ENCODE data around the gene SPPL2A. TPM values are rescaled to one million over a fixed set of nuclear protein-coding genes. Genes with fewer than 3 reads are reported as not detected.

Gene SPPL2A
- total and polyA plus RNA-seq, 9 of the 15 experiments (the other 6 are each of a cell fraction or from before 2014, with no cell fraction given): 9.8 to 66.1 (median 38.0) TPM

GRCh38 chr15:50710585-50710984 lies 54.9 kb downstream of the SPPL2A start:
- POLR2A ChIA-PET: interaction anchor here (0.7 kb wide), 2 partner anchors 14 to 320 kb away, joined by 3 read pairs; no protein-coding TSS in a partner anchor
- H3K9me3 ChIP-seq (replicated peaks; ENCODE audit: control insufficient read depth, insufficient read depth, low read depth, low read length): no peaks in the 10 kb centered on the region
- H2AFZ ChIP-seq (ENCODE audit: low read depth, low read length): no peak overlapping the region
- H3K4me3 ChIP-seq: no peak overlapping the region
- DNase-seq (ENCODE audit: extremely low read depth in 1 of 4, low spot score in 3 of 4) (no peak), FAIRE-seq (no peak), ATAC-seq (no peak)
- intact Hi-C loops (cut with micrococcal nuclease): no loop called here
- CTCF ChIA-PET (ENCODE audit: low intra/inter-chr PET ratio): no interaction called here
- H3K9me1 ChIP-seq (ENCODE audit: control insufficient read depth, insufficient read depth, low read length): no peaks in the 10 kb centered on the region
- H3K9ac ChIP-seq (ENCODE audit: insufficient read depth in 1 of 2, low read depth in 2 of 2, low read length in 2 of 2): no peak overlapping the region
- peaks cover 17% of the 10 kb centered on the region for H3K36me3 ChIP-seq (ENCODE audit: control insufficient read depth, insufficient read depth, low read length)
- TF ChIP-seq SMC3 (conservative IDR thresholded peaks at IDR 0.05; ENCODE audit: insufficient read depth, low read depth, low read length): no peak
- no peak for TF ChIP-seq ZNF589 (CRISPR knock-in tag; IDR thresholded peaks at IDR 0.05; ENCODE audit: low read depth)
- no peak for TF ChIP-seq CHD2 (IDR thresholded peaks at IDR 0.05; ENCODE audit: low read depth, low read length)
- in situ Hi-C loops (cut with MboI): no loop called here
- H3K27me3 ChIP-seq (ENCODE audit: control insufficient read depth in 2 of 2, insufficient read depth in 2 of 2, low read length in 2 of 2): no peaks in the 10 kb centered on the region
- H3K4me2 ChIP-seq (ENCODE audit: insufficient read depth, low read length): no peak overlapping the region
- H3K27ac ChIP-seq (ENCODE audit: extremely low read depth, low read depth, low read length): no peak overlapping the region
- no peaks in the 10 kb centered on the region; a peak in 1 of 5 replicates for H3K4me1 ChIP-seq (replicated peaks in 1 of 2; ENCODE audit: control insufficient read depth in 2 of 2, insufficient read depth in 2 of 2, low read length in 2 of 2)
- H3K79me2 ChIP-seq (ENCODE audit: control insufficient read depth, insufficient read depth, low read length): no peaks in the 10 kb centered on the region
- no TSS peak for BruUV-seq (replicated peaks)
- no peaks in the 10 kb centered on the region for H4K20me1 ChIP-seq (replicated peaks; ENCODE audit: control insufficient read depth, insufficient read depth, low read length)

GRCh38 chr15:50707878-50708427 lies 57.6 kb downstream of the SPPL2A start:
- WGBS (ENCODE audit: insufficient coverage, low coverage, missing lambda C conversion rate): 79% methylated on average over 3 of the region's 3 CpGs
- ChIA-PET POLR2A (interaction anchor here (1.0 kb wide), 1 partner anchor 57 kb away, joined by 4 read pairs; no protein-coding TSS in a partner anchor), CTCF (ENCODE audit: low intra/inter-chr PET ratio) (no interaction called here)
- H3K4me3 ChIP-seq: no peak overlapping the region
- no peaks in the 10 kb centered on the region; a peak in 1 of 5 replicates for H3K4me1 ChIP-seq (replicated peaks in 1 of 2; ENCODE audit: control insufficient read depth in 2 of 2, insufficient read depth in 2 of 2, low read length in 2 of 2)
- DNase-seq (ENCODE audit: extremely low read depth in 1 of 4, low spot score in 3 of 4): no peak
- BruUV-seq (replicated peaks): no TSS peak
- no peaks in the 10 kb centered on the region for H3K79me2 ChIP-seq (ENCODE audit: control insufficient read depth, insufficient read depth, low read length)
- no peak overlapping the region for H2AFZ ChIP-seq (ENCODE audit: low read depth, low read length)
- TF ChIP-seq TFE3 (CRISPR knock-in tag; IDR thresholded peaks at IDR 0.05): peak; percentile 46; the same call in 1 of the 2 replicates
- TF ChIP-seq ZNF282 (CRISPR knock-in tag; IDR thresholded peaks at IDR 0.05): no peak
- TF ChIP-seq E2F3 (CRISPR knock-in tag; IDR thresholded peaks at IDR 0.05): no peak
- no peak for TF ChIP-seq KHSRP (IDR thresholded peaks at IDR 0.05)
- TF ChIP-seq MTA2 (IDR thresholded peaks at IDR 0.05; ENCODE audit: low read depth): no peak
- intact Hi-C loops (cut with micrococcal nuclease): no loop called here
- no peaks in the 10 kb centered on the region for H3K9me3 ChIP-seq (replicated peaks; ENCODE audit: control insufficient read depth, insufficient read depth, low read depth, low read length)
- H4K20me1 ChIP-seq (replicated peaks; ENCODE audit: control insufficient read depth, insufficient read depth, low read length): no peaks in the 10 kb centered on the region
- no peak overlapping the region for H3K9ac ChIP-seq (ENCODE audit: insufficient read depth in 1 of 2, low read depth in 2 of 2, low read length in 2 of 2)
- H3K4me2 ChIP-seq (ENCODE audit: insufficient read depth, low read length): no peak overlapping the region
- no peak overlapping the region for H3K27ac ChIP-seq (ENCODE audit: extremely low read depth, low read depth, low read length)
- in situ Hi-C loops (cut with MboI): no loop called here
- no peak for ATAC-seq
- no peaks in the 10 kb centered on the region for H3K27me3 ChIP-seq (ENCODE audit: control insufficient read depth in 2 of 2, insufficient read depth in 2 of 2, low read length in 2 of 2)
- FAIRE-seq: no peak
- no peaks in the 10 kb centered on the region for H3K9me1 ChIP-seq (ENCODE audit: control insufficient read depth, insufficient read depth, low read length)
- peaks cover 12% of the 10 kb centered on the region for H3K36me3 ChIP-seq (ENCODE audit: control insufficient read depth, insufficient read depth, low read length)
